D721Med (cell line): Measurements from ENCODE around the gene CCNB1IP1.
A peak's percentile ranks its signal among the peaks of the same experiment; 100 is the strongest.

Experiments
- DNase-seq: peaks from one replicate; pipeline ENCODE4 v3.0.0; 2011; ENCODE audit warnings: low spot score; ENCODE audit not compliant: insufficient read length
- FAIRE-seq: peaks from 2 replicates; lab custom pipeline; 2011; peaks lifted over from hg19 to GRCh38; lab: Jason Lieb, UNC
- TF ChIP-seq, protein P1 (sequence below): IDR thresholded peaks from 2 replicates; pipeline ENCODE4 v1.5.1; 2012; ENCODE audit warnings: mild to moderate bottlenecking, control low read depth; ENCODE audit not compliant: insufficient read depth; ENCODE audit errors: missing control alignments

Gene CCNB1IP1

DNA sequence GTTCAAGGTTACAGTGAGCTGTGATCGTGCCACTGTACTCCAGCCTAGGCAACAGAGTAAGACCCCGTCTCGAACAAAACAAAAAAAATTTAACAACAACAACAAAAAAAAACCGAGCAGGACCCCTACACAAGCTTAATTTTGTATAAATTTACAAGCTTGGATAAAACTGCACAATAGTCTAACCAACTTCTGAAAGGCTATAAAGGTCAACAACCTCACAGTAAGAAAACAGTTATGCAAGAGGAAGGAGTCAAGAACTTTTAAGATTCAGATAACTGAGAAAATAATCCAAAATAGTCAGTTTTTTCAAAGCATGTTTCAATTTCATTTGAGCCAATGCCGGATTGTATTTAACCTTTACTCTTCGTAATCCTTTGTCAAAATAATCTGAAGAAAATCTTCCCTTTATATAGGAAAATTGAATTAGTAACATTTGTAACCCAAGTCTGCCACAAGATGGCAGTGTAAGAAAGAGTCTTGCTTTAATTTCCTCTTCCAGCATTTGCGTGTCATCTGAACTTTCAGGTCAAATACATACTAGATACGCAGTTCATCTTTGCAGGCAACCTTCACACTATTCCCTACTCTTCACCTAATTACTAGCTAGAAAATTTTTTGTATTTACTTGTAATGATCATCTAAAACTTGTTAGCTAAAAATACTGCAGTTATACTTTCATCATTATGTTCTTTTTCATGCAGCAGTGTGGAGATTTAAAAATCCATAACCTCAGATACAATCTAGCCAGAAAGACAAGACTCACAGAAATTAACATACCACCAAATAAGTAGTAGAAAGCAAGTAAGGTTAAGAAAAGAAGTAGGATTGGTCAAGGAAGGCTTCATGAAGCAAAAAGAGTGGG lies 5.8 kb downstream of the CCNB1IP1 start:
- TF ChIP-seq, protein P1, sequence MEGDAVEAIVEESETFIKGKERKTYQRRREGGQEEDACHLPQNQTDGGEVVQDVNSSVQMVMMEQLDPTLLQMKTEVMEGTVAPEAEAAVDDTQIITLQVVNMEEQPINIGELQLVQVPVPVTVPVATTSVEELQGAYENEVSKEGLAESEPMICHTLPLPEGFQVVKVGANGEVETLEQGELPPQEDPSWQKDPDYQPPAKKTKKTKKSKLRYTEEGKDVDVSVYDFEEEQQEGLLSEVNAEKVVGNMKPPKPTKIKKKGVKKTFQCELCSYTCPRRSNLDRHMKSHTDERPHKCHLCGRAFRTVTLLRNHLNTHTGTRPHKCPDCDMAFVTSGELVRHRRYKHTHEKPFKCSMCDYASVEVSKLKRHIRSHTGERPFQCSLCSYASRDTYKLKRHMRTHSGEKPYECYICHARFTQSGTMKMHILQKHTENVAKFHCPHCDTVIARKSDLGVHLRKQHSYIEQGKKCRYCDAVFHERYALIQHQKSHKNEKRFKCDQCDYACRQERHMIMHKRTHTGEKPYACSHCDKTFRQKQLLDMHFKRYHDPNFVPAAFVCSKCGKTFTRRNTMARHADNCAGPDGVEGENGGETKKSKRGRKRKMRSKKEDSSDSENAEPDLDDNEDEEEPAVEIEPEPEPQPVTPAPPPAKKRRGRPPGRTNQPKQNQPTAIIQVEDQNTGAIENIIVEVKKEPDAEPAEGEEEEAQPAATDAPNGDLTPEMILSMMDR, result peak; percentile 71
- FAIRE-seq (peak; percentile 6), DNase-seq (peak; percentile 27)

GRCh38 chr14:20317720-20318119 lies 15.4 kb downstream of the CCNB1IP1 start:
- TF ChIP-seq, protein P1, result no peak
- no peak for FAIRE-seq
- no peak for DNase-seq

DNA sequence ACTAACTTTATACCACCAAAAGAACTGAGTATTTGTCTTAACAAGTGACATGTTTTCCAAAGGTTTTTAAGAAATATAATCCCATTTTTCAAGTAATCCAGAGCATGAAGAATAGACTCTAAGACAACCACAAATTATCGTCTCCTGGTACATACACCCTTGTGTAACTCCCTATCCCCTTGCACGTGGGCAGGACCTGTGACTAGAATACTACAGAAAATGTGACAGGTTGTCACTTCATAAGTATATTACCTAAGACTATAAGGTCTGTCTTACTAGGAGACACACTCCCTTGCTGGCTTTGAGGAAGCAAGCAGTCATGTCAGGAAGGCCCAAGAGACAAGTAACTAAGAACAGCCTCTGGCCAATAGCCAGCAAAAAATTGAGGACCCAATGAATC lies 19.1 kb downstream of the CCNB1IP1 start:
- no peak for FAIRE-seq
- TF ChIP-seq, protein P1, result no peak
- no peak for DNase-seq

GRCh38 chr14:20306079-20306423 lies 27.0 kb downstream of the CCNB1IP1 start:
- DNase-seq (no peak), FAIRE-seq (no peak)
- TF ChIP-seq, protein P1, result no peak

- no peak for FAIRE-seq
- TF ChIP-seq, protein P1, result peak; percentile 89
- peak; percentile 33 for DNase-seq
Measured at GRCh38 chr14:20305265-20306078, 27.6 kb downstream of the CCNB1IP1 start, which contains the start of gene TTC5. TTC5 (minus strand) TSS chr14:20305951; CDS start chr14:20305937, 14 bp downstream.

GRCh38 chr14:20302042-20302755 lies 30.9 kb downstream of the CCNB1IP1 start:
- no peak for DNase-seq
- FAIRE-seq, result no peak
- TF ChIP-seq, protein P1, result no peak
